Bone marrow (tissue), 2 donors: ENCODE results near the gene ASTN2.
"Not testable (repeated sequence)": the region's sequence is repeated elsewhere in the genome, so short reads cannot be mapped to it uniquely, and the experiment has no call there.

Experiments used
- DNase-seq, 2 donors: peaks; one replicate each; lab custom pipeline; 2025; lab: John Stamatoyannopoulos, UW

Gene ASTN2

GRCh38 chr9:116924462-116925110 lies 490.3 kb downstream of the ASTN2 start:
- DNase-seq, result no peak

- not testable (repeated sequence) for DNase-seq
Observed at GRCh38 chr9:116917895-116918508, 496.9 kb downstream of the ASTN2 start.

GRCh38 chr9:116913536-116913935 lies 501.3 kb downstream of the ASTN2 start:
- DNase-seq, result no peak

GRCh38 chr9:116910201-116910600 lies 504.7 kb downstream of the ASTN2 start:
- DNase-seq, result no peak

- no peak for DNase-seq
Observed at GRCh38 chr9:116907989-116908388, 506.9 kb downstream of the ASTN2 start.

- DNase-seq, result no peak
Observed at GRCh38 chr9:116905171-116905588, 509.7 kb downstream of the ASTN2 start.

GRCh38 chr9:116904165-116904564 lies 510.7 kb downstream of the ASTN2 start:
- DNase-seq, result no peak

GRCh38 chr9:116901260-116901659 lies 513.6 kb downstream of the ASTN2 start:
- no peak for DNase-seq

GRCh38 chr9:116900543-116900942 lies 514.3 kb downstream of the ASTN2 start:
- DNase-seq, result no peak

- no peak for DNase-seq
Observed at GRCh38 chr9:116900007-116900367, 514.9 kb downstream of the ASTN2 start.

- no peak for DNase-seq
Observed at GRCh38 chr9:116899337-116900006, 515.4 kb downstream of the ASTN2 start.

- not testable (repeated sequence) for DNase-seq
Observed at GRCh38 chr9:116898131-116898530, 516.7 kb downstream of the ASTN2 start.

GRCh38 chr9:116897201-116897600 lies 517.7 kb downstream of the ASTN2 start:
- no peak for DNase-seq

- DNase-seq, result no peak
Observed at GRCh38 chr9:116895961-116896360, 518.9 kb downstream of the ASTN2 start.

- no peak for DNase-seq
Observed at GRCh38 chr9:116891424-116891823, 523.4 kb downstream of the ASTN2 start.

GRCh38 chr9:116888476-116888875 lies 526.4 kb downstream of the ASTN2 start:
- not testable (repeated sequence) for DNase-seq

- no peak for DNase-seq
Observed at GRCh38 chr9:116888066-116888465, 526.8 kb downstream of the ASTN2 start.

GRCh38 chr9:116883676-116884075 lies 531.2 kb downstream of the ASTN2 start:
- DNase-seq, result no peak

- no peak for DNase-seq
Observed at GRCh38 chr9:116877072-116877471, 537.8 kb downstream of the ASTN2 start.

- no peak for DNase-seq
Observed at GRCh38 chr9:116875576-116875975, 539.3 kb downstream of the ASTN2 start.

GRCh38 chr9:116873937-116874914 lies 540.6 kb downstream of the ASTN2 start:
- no peak for DNase-seq

GRCh38 chr9:116873491-116873890 lies 541.4 kb downstream of the ASTN2 start:
- DNase-seq, result no peak
